H1 (cell line): ENCODE results near the gene PF4V1. TPM values are rescaled to one million over a fixed set of nuclear protein-coding genes. Genes with fewer than 3 reads are reported as not detected.

ENCODE experiments used
- CTCF ChIA-PET: fragments of 300-600 bp; sonication (Branson Sonifier 250); formaldehyde crosslinking; loops from one replicate; lab custom pipeline; 2021; ENCODE audit not compliant: partially characterized antibody; lab: Charles Lee
- POLR2A ChIA-PET: fragments of 300-600 bp; sonication (Branson Sonifier 250); formaldehyde crosslinking; loops from one replicate; lab custom pipeline; 2021; ENCODE audit warnings: inconsistent platforms; ENCODE audit not compliant: partially characterized antibody; lab: Charles Lee
- DNase-seq, 2 experiments: peaks; one replicate each; pipeline versions ENCODE4 v3.0.0 to v3.0.0-alpha.2; 2010 to 2022; ENCODE audit warnings: low spot score in 2 of 2, low read depth in 1 of 2, mixed read lengths in 1 of 2
- FAIRE-seq: peaks from 2 replicates; lab custom pipeline; 2011; peaks lifted over from hg19 to GRCh38; lab: Jason Lieb, UNC
- H2AFZ ChIP-seq: 2 replicates; pipeline ENCODE4 v1.8.1; 2012; ENCODE audit warnings: low read length, inconsistent platforms
- H2AK5ac ChIP-seq: 2 replicates; pipeline ENCODE4 v1.6.1; 2013; ENCODE audit warnings: low read depth, low read length
- H2BK120ac ChIP-seq: replicated peaks from 2 replicates; pipeline ENCODE3; 2013; ENCODE audit warnings: low read depth, low read length, inconsistent platforms
- H2BK12ac ChIP-seq: 2 replicates; pipeline ENCODE4 v1.6.1; 2013; ENCODE audit warnings: low read depth, low read length
- H2BK15ac ChIP-seq: 2 replicates; pipeline ENCODE4 v1.6.1; 2013; ENCODE audit warnings: low read length
- H2BK20ac ChIP-seq: 2 replicates; pipeline ENCODE4 v1.6.1; 2013; ENCODE audit warnings: low read length
- H2BK5ac ChIP-seq: 2 replicates; pipeline ENCODE4 v1.6.1; 2013; ENCODE audit warnings: low read depth, low read length
- H3K14ac ChIP-seq: 2 replicates; pipeline ENCODE4 v1.6.1; 2013; ENCODE audit warnings: inconsistent platforms; ENCODE audit not compliant: insufficient read length
- H3K18ac ChIP-seq: 2 replicates; pipeline ENCODE4 v1.6.1; 2013; ENCODE audit warnings: low read length; ENCODE audit errors: extremely low read depth
- H3K23ac ChIP-seq: 2 replicates; pipeline ENCODE4 v1.6.1; 2013; ENCODE audit warnings: inconsistent platforms; ENCODE audit not compliant: insufficient read length
- H3K23me2 ChIP-seq: 2 replicates; pipeline ENCODE4 v1.6.1; 2013; ENCODE audit warnings: low read depth, low read length
- H3K27ac ChIP-seq: 2 replicates; pipeline ENCODE4 v1.6.1; 2011; ENCODE audit warnings: low read depth, low read length, inconsistent platforms
- H3K27me3 ChIP-seq, 4 experiments: replicated peaks in 1 of 4; 1 replicate in 1 of 4; 2 replicates in 3 of 4; pipeline versions ENCODE4 v1.6.1 to v1.8.1; 2011 to 2013; ENCODE audit warnings: low read length in 3 of 4, mild to moderate bottlenecking in 3 of 4, inconsistent platforms in 2 of 4, mixed read lengths in 2 of 4, moderate library complexity in 1 of 4; ENCODE audit not compliant: control insufficient read depth in 3 of 4, insufficient read depth in 3 of 4; ENCODE audit errors: extremely low read depth in 1 of 4
- H3K36me3 ChIP-seq, 4 experiments: 2 replicates each; pipeline versions ENCODE4 v1.6.1 to v1.8.1; 2011 to 2013; ENCODE audit warnings: mild to moderate bottlenecking in 4 of 4, low read length in 3 of 4, moderate library complexity in 2 of 4, control low read depth in 1 of 4, inconsistent platforms in 1 of 4; ENCODE audit not compliant: insufficient read depth in 4 of 4, control insufficient read depth in 2 of 4
- H3K4ac ChIP-seq: replicated peaks from 2 replicates; pipeline ENCODE3; 2013; ENCODE audit warnings: low read length, low read depth, mixed read lengths, inconsistent platforms; ENCODE audit not compliant: insufficient read length
- H3K4me1 ChIP-seq, 4 experiments: replicated peaks in 1 of 4; 1 replicate in 1 of 4; 2 replicates in 3 of 4; pipeline versions ENCODE4 v1.6.1 to v1.8.1; 2011 to 2013; ENCODE audit warnings: low read length in 3 of 4, inconsistent platforms in 2 of 4, mixed read lengths in 1 of 4; ENCODE audit not compliant: insufficient read depth in 4 of 4, control insufficient read depth in 3 of 4
- H3K4me2 ChIP-seq, 2 experiments: 2 replicates each; pipeline versions ENCODE4 v1.6.1 to v1.8.1; 2011 to 2013; ENCODE audit warnings: low read depth in 2 of 2, low read length in 2 of 2, control low read depth in 1 of 2, inconsistent platforms in 1 of 2, mild to moderate bottlenecking in 1 of 2; ENCODE audit not compliant: insufficient read depth in 1 of 2
- H3K4me3 ChIP-seq, 4 experiments: fragments of 200-600, 300-600 bp in 1 of 4; sonication (generic), shearing (Covaris generic), sonication (Bioruptor Twin) in 1 of 4; 2 replicates each; pipeline versions ENCODE4 v1.5.1 to v1.8.1; 2011 to 2016; ENCODE audit warnings: low read length in 4 of 4, low read depth in 3 of 4, control low read depth in 2 of 4, inconsistent platforms in 2 of 4, mild to moderate bottlenecking in 2 of 4, mixed read lengths in 1 of 4, moderate library complexity in 1 of 4; ENCODE audit not compliant: insufficient read depth in 2 of 4; ENCODE audit errors: extremely low read depth in 1 of 4
- H3K56ac ChIP-seq: replicated peaks from 2 replicates; pipeline ENCODE3; 2013; ENCODE audit warnings: low read depth, mild to moderate bottlenecking, mixed read lengths, low read length, inconsistent platforms; ENCODE audit not compliant: insufficient read length
- H3K79me1 ChIP-seq: 2 replicates; pipeline ENCODE4 v1.6.1; 2013; ENCODE audit warnings: low read depth, low read length, control low read depth
- H3K79me2 ChIP-seq, 2 experiments: 2 replicates each; pipeline versions ENCODE4 v1.6.1 to v1.8.1; 2012 to 2013; ENCODE audit warnings: low read length in 2 of 2, mild to moderate bottlenecking in 2 of 2, inconsistent platforms in 1 of 2; ENCODE audit not compliant: insufficient read depth in 2 of 2, control insufficient read depth in 1 of 2
- H3K9ac ChIP-seq, 4 experiments: replicated peaks in 1 of 4; 1 replicate in 1 of 4; 2 replicates in 3 of 4; pipeline versions ENCODE4 v1.6.1 to v1.8.1; 2011 to 2013; ENCODE audit warnings: low read depth in 3 of 4, low read length in 3 of 4, control low read depth in 2 of 4, mild to moderate bottlenecking in 2 of 4, moderate library complexity in 2 of 4, inconsistent platforms in 1 of 4; ENCODE audit errors: extremely low read depth in 1 of 4
- H3K9me3 ChIP-seq, 2 experiments: 2 replicates each; pipeline versions ENCODE4 v1.6.1 to v1.8.1; 2012 to 2013; ENCODE audit warnings: mild to moderate bottlenecking in 2 of 2, moderate library complexity in 2 of 2, control low read depth in 1 of 2, inconsistent platforms in 1 of 2, low read depth in 1 of 2, low read length in 1 of 2, mixed read lengths in 1 of 2; ENCODE audit not compliant: insufficient read depth in 2 of 2
- H4K20me1 ChIP-seq, 2 experiments: replicated peaks in 1 of 2; 2 replicates each; pipeline versions ENCODE3 to v1.8.1; 2011 to 2013; ENCODE audit warnings: inconsistent platforms in 2 of 2, low read length in 2 of 2, mild to moderate bottlenecking in 1 of 2; ENCODE audit not compliant: insufficient read depth in 2 of 2, control insufficient read depth in 1 of 2
- H4K5ac ChIP-seq: 2 replicates; pipeline ENCODE4 v1.6.1; 2013; ENCODE audit warnings: low read length, low read depth, mixed read lengths, inconsistent platforms; ENCODE audit not compliant: insufficient read length
- H4K8ac ChIP-seq: 2 replicates; pipeline ENCODE4 v1.8.0; 2013; ENCODE audit warnings: mild to moderate bottlenecking, moderate library complexity, low read length, inconsistent platforms; ENCODE audit not compliant: insufficient read depth; ENCODE audit errors: extremely low read depth
- H4K91ac ChIP-seq: replicated peaks from 2 replicates; pipeline ENCODE3; 2013; ENCODE audit warnings: low read length, mixed read lengths, inconsistent platforms; ENCODE audit not compliant: insufficient read length
- ASH2L ChIP-seq: fragments of 200-600, 300-600 bp; sonication (generic); IDR thresholded peaks from one replicate; pipeline ENCODE4 v1.7.1; 2017; ENCODE audit warnings: low read length
- ATF3 ChIP-seq: IDR thresholded peaks from 2 replicates; pipeline ENCODE4 v1.6.1; 2011; ENCODE audit warnings: low read depth, mild to moderate bottlenecking, low read length; ENCODE audit not compliant: insufficient read depth
- CTBP2 ChIP-seq: IDR thresholded peaks from 2 replicates; pipeline ENCODE4 v1.7.0; 2011; ENCODE audit warnings: borderline replicate concordance, mild to moderate bottlenecking, moderate library complexity, mixed read lengths, low read length; ENCODE audit not compliant: insufficient read depth, insufficient read length
- KDM4A ChIP-seq: IDR thresholded peaks from one replicate; pipeline ENCODE4 v1.7.1; 2012; ENCODE audit warnings: low read depth, mild to moderate bottlenecking, moderate library complexity, low read length, inconsistent platforms; ENCODE audit not compliant: severe bottlenecking
- RBBP5 ChIP-seq: IDR thresholded peaks from 2 replicates; pipeline ENCODE4 v1.7.1; 2012; ENCODE audit warnings: low read depth, mild to moderate bottlenecking, inconsistent platforms, low read length, moderate library complexity, borderline replicate concordance
- WGBS, 2 experiments: shearing (Covaris generic) in 1 of 2; methylation state at CpG; one replicate each; pipeline versions ENCODE4 v1.1.6 to v1.1.7; 2013 to 2015; ENCODE audit warnings: low lambda C conversion rate in 2 of 2, mixed read lengths in 2 of 2, inconsistent platforms in 1 of 2, low coverage in 1 of 2, missing lambda C conversion rate in 1 of 2; ENCODE audit not compliant: insufficient replicate concordance in 2 of 2, insufficient coverage in 1 of 2, insufficient read length in 1 of 2; ENCODE audit errors: extremely low coverage in 1 of 2, missing lambda C conversion rate in 1 of 2; 5-methylcytosine and 5-hydroxymethylcytosine counted together
- polyA plus RNA-seq, 7 experiments: library from polyadenylated mRNA; depleted of rRNA in 3 of 7; stranded (reverse) in 5 of 7; unstranded in 2 of 7; fragments of >200 nt in 5 of 7; fragments of 200-250 nt in 2 of 7; gene quantifications; 1 replicate in 5 of 7; 2 replicates in 1 of 7; 4 replicates in 1 of 7; pipeline versions ENCODE4 v1.2.1 to v1.2.3, GENCODE V29; 2011 to 2013; ENCODE audit warnings: missing spikeins in 2 of 7, mixed read lengths in 2 of 7
- total RNA-seq: library from RNA; stranded (reverse); fragmentation: NEBNext Ultra II Directional; extraction: Animal tissue kit (Norgen Biotek cat#: 25700); gene quantifications from 2 replicates; pipeline ENCODE4 v1.2.1, GENCODE V29; 2021

The PF4V1 gene
- total and polyA plus RNA-seq, 2 of the 8 experiments (the other 6 are each of a cell fraction or from before 2014, with no cell fraction given): not detected

- ChIA-PET CTCF (interaction anchor here (1.0 to 1.7 kb wide), 3 partner anchors 20 to 256 kb away, joined by 3 to 5 read pairs (median 5); no protein-coding TSS in a partner anchor), POLR2A (no interaction called here)
- no peak overlapping the region for H3K56ac ChIP-seq
- no peak overlapping the region for H2BK15ac ChIP-seq
- H3K18ac ChIP-seq: no peak overlapping the region
- no peak overlapping the region for H4K91ac ChIP-seq
- no peaks in the 10 kb centered on the region for H3K36me3 ChIP-seq
- DNase-seq (no peak), FAIRE-seq (no peak)
- H4K8ac ChIP-seq: no peak overlapping the region
- no peak overlapping the region for H3K23ac ChIP-seq
- H3K79me1 ChIP-seq: no peaks in the 10 kb centered on the region
- no peak overlapping the region for H3K27ac ChIP-seq
- H3K9me3 ChIP-seq: no peaks in the 10 kb centered on the region
- no peak overlapping the region for H2BK120ac ChIP-seq
- no peak overlapping the region for H3K4me2 ChIP-seq
- H3K4me1 ChIP-seq: no peaks in the 10 kb centered on the region
- no peak overlapping the region for H3K14ac ChIP-seq
- H2BK5ac ChIP-seq: no peak overlapping the region
- H3K23me2 ChIP-seq: no peaks in the 10 kb centered on the region
- H2AFZ ChIP-seq: no peak overlapping the region
- no peak overlapping the region for H3K4ac ChIP-seq
- H2BK20ac ChIP-seq: no peak overlapping the region
- no peaks in the 10 kb centered on the region for H3K79me2 ChIP-seq
- H3K27me3 ChIP-seq: no peaks in the 10 kb centered on the region
- H3K4me3 ChIP-seq: no peak overlapping the region
- no peak overlapping the region for H2BK12ac ChIP-seq
- TF ChIP-seq ASH2L: no peak
- no peak for TF ChIP-seq KDM4A
- no peak for TF ChIP-seq ATF3
- no peak for TF ChIP-seq CTBP2
- no peak for TF ChIP-seq RBBP5
- no peak overlapping the region for H4K5ac ChIP-seq
- H4K20me1 ChIP-seq: no peaks in the 10 kb centered on the region
- H2AK5ac ChIP-seq: no peak overlapping the region
- WGBS, 2 experiments: 92% methylated on average over 3 of the region's 3 CpGs; no CpG with 5 or more reads in 1 of the 2 experiments
- H3K9ac ChIP-seq: no peak overlapping the region
These were observed 8.8 kb upstream of the PF4V1 start for GRCh38 chr4:73844345-73844744.
